SK-N-SH (cell line): ENCODE measurements around the gene SLIT1. TPM values are rescaled to one million over a fixed set of nuclear protein-coding genes. Genes with fewer than 3 reads are reported as not detected.

Experiments
- CTCF ChIA-PET: fragments of 300-600, 350-600 bp; formaldehyde crosslinking; extraction: SDS; loops from one replicate; lab custom pipeline; 2021; lab: Yijun Ruan, JAX
- POLR2A ChIA-PET: fragments of 350-600 bp; sonication (Branson Sonifier 250); formaldehyde crosslinking; extraction: SDS; loops from one replicate; lab custom pipeline; 2020; ENCODE audit warnings: antibody characterized with exemption, inconsistent platforms; lab: Yijun Ruan, JAX
- DNase-seq: peaks from one replicate; pipeline ENCODE4 v3.0.0; 2012
- H2AFZ ChIP-seq: fragments of 200-600 bp; sonication (generic); 2 replicates; pipeline ENCODE4 v1.8.1; 2016; ENCODE audit warnings: antibody characterized with exemption, mild to moderate bottlenecking, low read depth
- H3F3A ChIP-seq: fragments of 200-600 bp; sonication (generic); replicated peaks from 2 replicates; pipeline ENCODE3; 2016; ENCODE audit warnings: antibody characterized with exemption, mild to moderate bottlenecking; ENCODE audit not compliant: insufficient read depth
- H3K27ac ChIP-seq, 2 experiments: fragments of 200-500 bp in 1 of 2; fragments of 200-600 bp in 1 of 2; sonication (Bioruptor generic) in 1 of 2; sonication (generic), shearing (Covaris generic) in 1 of 2; 2 replicates each; pipeline versions ENCODE4 v1.5.1 to v1.6.1; 2014 to 2016; ENCODE audit warnings: low read depth in 2 of 2, inconsistent platforms in 1 of 2, low read length in 1 of 2, mild to moderate bottlenecking in 1 of 2, mixed read lengths in 1 of 2
- H3K27me3 ChIP-seq: fragments of 200-600 bp; sonication (generic), shearing (Covaris generic); 2 replicates; pipeline ENCODE4 v1.6.1; 2016; ENCODE audit warnings: mixed run types; ENCODE audit not compliant: insufficient read depth
- H3K36me3 ChIP-seq, 2 experiments: fragments of 200-500 bp in 1 of 2; fragments of 200-600 bp in 1 of 2; sonication (Bioruptor generic) in 1 of 2; sonication (generic) in 1 of 2; replicated peaks in 1 of 2; 2 replicates each; pipeline versions ENCODE3 to v1.5.1; 2014 to 2016; ENCODE audit warnings: low read length in 1 of 2, mild to moderate bottlenecking in 1 of 2; ENCODE audit not compliant: insufficient read depth in 2 of 2, control insufficient read depth in 1 of 2
- H3K4me1 ChIP-seq, 2 experiments: fragments of 200-500 bp in 1 of 2; fragments of 200-600 bp in 1 of 2; sonication (Bioruptor generic) in 1 of 2; sonication (generic), shearing (Covaris generic) in 1 of 2; 2 replicates each; pipeline versions ENCODE4 v1.5.1 to v1.6.1; 2014 to 2016; ENCODE audit warnings: low read depth in 1 of 2, low read length in 1 of 2, mixed run types in 1 of 2; ENCODE audit not compliant: insufficient read depth in 2 of 2, control insufficient read depth in 1 of 2
- H3K4me2 ChIP-seq: fragments of 200-600 bp; sonication (generic), shearing (Covaris generic); 2 replicates; pipeline ENCODE4 v1.6.1; 2017; ENCODE audit warnings: mixed run types
- H3K4me3 ChIP-seq, 2 experiments: fragments of 200-500 bp in 1 of 2; fragments of 200-600 bp in 1 of 2; sonication (Bioruptor generic) in 1 of 2; sonication (generic), shearing (Covaris generic) in 1 of 2; 2 replicates each; pipeline versions ENCODE4 v1.5.1 to v1.8.1; 2014 to 2016; ENCODE audit warnings: low read depth in 2 of 2, inconsistent platforms in 1 of 2, low read length in 1 of 2, mild to moderate bottlenecking in 1 of 2, mixed read lengths in 1 of 2, moderate library complexity in 1 of 2
- H3K79me2 ChIP-seq: fragments of 200-600 bp; sonication (generic); 2 replicates; pipeline ENCODE4 v1.8.1; 2017; ENCODE audit warnings: mild to moderate bottlenecking; ENCODE audit not compliant: insufficient read depth
- H3K9ac ChIP-seq: fragments of 200-600 bp; sonication (generic); 2 replicates; pipeline ENCODE4 v1.6.1; 2017; ENCODE audit warnings: mixed run types
- H3K9me2 ChIP-seq: fragments of 200-600 bp; sonication (generic); 2 replicates; pipeline ENCODE4 v1.6.1; 2017; ENCODE audit warnings: mixed run types
- H3K9me3 ChIP-seq: fragments of 200-600 bp; sonication (generic); 2 replicates; pipeline ENCODE4 v1.6.1; 2017; ENCODE audit warnings: mixed run types, mild to moderate bottlenecking, moderate library complexity
- H4K20me1 ChIP-seq: fragments of 200-600 bp; sonication (generic); 2 replicates; pipeline ENCODE4 v1.6.1; 2017; ENCODE audit warnings: mild to moderate bottlenecking, mixed run types; ENCODE audit not compliant: insufficient read depth
- EZH2phosphoT487 ChIP-seq: fragments of 200-600 bp; sonication (generic); IDR thresholded peaks from 2 replicates; pipeline ENCODE4 v1.6.1; 2017; ENCODE audit warnings: low read depth, mixed run types, mild to moderate bottlenecking, antibody characterized with exemption, moderate library complexity, borderline replicate concordance
- FOSL2 ChIP-seq: IDR thresholded peaks from 2 replicates; pipeline ENCODE4 v1.4.0; 2012; ENCODE audit warnings: low read depth, mild to moderate bottlenecking, moderate library complexity, borderline replicate concordance
- GATA2 ChIP-seq: sonication (generic); formaldehyde crosslinking; IDR thresholded peaks from 2 replicates; pipeline ENCODE4 v1.5.0; 2020; ENCODE audit warnings: mild to moderate bottlenecking, missing genetic modification reagents
- MAX ChIP-seq: IDR thresholded peaks from 2 replicates; pipeline ENCODE4 v1.4.0; 2012; ENCODE audit warnings: low read depth
- RCOR1 ChIP-seq: fragments of 150-350 bp; IDR thresholded peaks from 2 replicates; pipeline ENCODE4 v1.6.1; 2017; ENCODE audit warnings: antibody characterized with exemption, low read length
- REST ChIP-seq: IDR thresholded peaks from 2 replicates; pipeline ENCODE4 v1.6.1; 2012; ENCODE audit warnings: mild to moderate bottlenecking, low read depth, low read length, moderate library complexity
- SIN3A ChIP-seq: IDR thresholded peaks from 2 replicates; pipeline ENCODE4 v1.6.1; 2012; ENCODE audit warnings: low read depth, mild to moderate bottlenecking, low read length, moderate library complexity, borderline replicate concordance
- SMC3 ChIP-seq: IDR thresholded peaks from 2 replicates; pipeline ENCODE4 v1.6.1; 2012; ENCODE audit warnings: low read depth, low read length, improper control_type of control experiment
- TCF12 ChIP-seq: IDR thresholded peaks from 2 replicates; pipeline ENCODE4 v1.4.0; 2012
- WGBS: methylation state at CpG from one replicate; pipeline ENCODE4 v1.1.6; 2017; ENCODE audit warnings: low lambda C conversion rate; 5-methylcytosine and 5-hydroxymethylcytosine counted together
- polyA plus RNA-seq, 3 experiments: library from polyadenylated mRNA; depleted of rRNA; stranded (reverse); fragments of >200 nt; gene quantifications; 2 replicates each; pipeline ENCODE4 v1.2.3, GENCODE V29; 2012
- TF ChIP-seq, protein P1 (sequence below): fragments of 150-350 bp; IDR thresholded peaks from 2 replicates; pipeline ENCODE4 v1.6.1; 2016; ENCODE audit warnings: mild to moderate bottlenecking, low read depth, low read length

Gene SLIT1
- polyA plus RNA-seq, 1 of the 3 experiments (the other 2 are of a cell fraction), result 0.05 TPM

DNA sequence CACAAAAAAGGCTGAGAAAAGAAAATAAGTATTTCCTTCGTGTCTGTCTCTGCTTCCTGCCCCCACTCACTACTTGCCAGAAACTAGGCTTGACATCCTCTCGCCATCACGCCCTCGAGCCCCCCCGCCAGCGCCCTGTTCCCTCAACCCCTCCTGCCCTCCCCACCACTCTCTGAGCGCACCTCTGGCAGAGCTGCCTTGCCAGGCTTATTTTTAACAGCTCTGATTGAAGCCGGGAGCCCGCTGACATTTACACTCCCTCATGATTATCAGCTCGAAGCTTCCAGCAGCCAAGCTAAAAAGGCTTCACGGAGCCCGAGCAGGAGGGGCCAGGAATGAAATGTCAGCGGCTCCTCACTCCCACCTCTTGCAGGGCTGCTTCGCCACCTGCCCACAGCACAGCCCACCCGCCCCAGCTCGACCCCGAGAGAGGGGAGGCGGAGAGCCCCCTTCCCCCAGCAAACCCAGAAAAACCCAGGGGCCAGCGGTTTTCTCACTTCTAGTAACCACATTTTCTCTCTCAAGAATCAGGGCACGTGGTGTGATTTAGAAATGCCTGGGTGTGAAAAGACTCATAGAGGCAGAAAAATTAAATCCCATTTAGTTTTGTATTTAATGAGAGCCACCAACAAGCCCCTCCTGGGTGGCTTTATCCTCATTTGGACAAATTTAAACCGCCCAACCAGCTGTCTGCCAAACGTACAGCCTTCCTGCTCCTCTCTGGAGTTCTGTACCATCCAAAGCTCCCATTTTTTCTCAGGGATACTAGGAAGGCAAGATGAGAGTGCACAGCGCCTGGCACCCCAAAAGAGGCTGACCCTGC lies 89.3 kb downstream of the SLIT1 start:
- no peaks in the 10 kb centered on the region for H3K9me3 ChIP-seq
- no peaks in the 10 kb centered on the region for H3F3A ChIP-seq
- WGBS, result 27% methylated on average over 20 of the region's 23 CpGs
- peak overlapping the region in 1 of 2 experiments; percentile 28; a peak in 2 of 4 replicates for H3K27ac ChIP-seq
- H3K9me2 ChIP-seq, result no peaks in the 10 kb centered on the region
- no peak overlapping the region for H3K4me2 ChIP-seq
- ChIA-PET CTCF (interaction anchor here (0.8 to 7.8 kb wide), 11 partner anchors 8 to 138 kb away, joined by 3 to 50 read pairs (median 4); no protein-coding TSS in a partner anchor), POLR2A (no interaction called here)
- H3K36me3 ChIP-seq, result no peaks in the 10 kb centered on the region
- H3K27me3 ChIP-seq, result peaks cover 39% of the 10 kb centered on the region; the same call in 1 of the 2 replicates
- H4K20me1 ChIP-seq, result no peaks in the 10 kb centered on the region
- no peak overlapping the region for H3K4me3 ChIP-seq
- peaks cover 0 to 29% of the 10 kb centered on the region in 2 experiments; a peak in 1 of 4 replicates for H3K4me1 ChIP-seq
- no peaks in the 10 kb centered on the region for H3K79me2 ChIP-seq
- TF ChIP-seq FOSL2, result no peak
- peak; percentile 73 for DNase-seq
- no peak overlapping the region for H3K9ac ChIP-seq
- H2AFZ ChIP-seq, result no peak overlapping the region

DNA sequence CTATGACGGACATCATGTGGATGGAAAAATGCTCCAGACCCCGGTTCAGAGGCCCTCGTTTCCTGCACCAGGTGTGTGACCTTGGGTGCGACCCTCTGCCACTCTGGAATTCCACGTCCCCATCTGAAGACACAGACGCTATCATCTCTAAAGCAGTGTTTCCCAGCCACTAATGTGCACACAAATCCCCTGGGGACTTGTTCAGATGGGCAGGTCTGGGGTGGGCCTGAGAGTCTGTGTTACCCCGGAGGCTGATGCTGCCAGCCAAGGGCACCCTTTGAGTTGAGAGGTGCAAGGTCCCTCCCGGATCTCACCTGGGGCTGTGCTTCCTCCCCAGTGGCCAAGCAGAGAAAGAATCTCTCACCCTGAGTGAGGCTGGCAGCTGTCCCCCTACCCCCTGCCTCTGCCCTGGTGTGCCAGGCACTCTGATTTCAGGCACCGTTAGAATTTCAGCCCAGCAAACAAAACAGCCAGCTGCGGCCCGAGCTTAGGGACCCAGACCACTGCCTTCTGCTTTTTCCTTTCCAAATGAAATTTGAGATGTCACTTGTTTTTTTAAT lies 90.0 kb downstream of the SLIT1 start:
- peak; percentile 68 for DNase-seq

DNA sequence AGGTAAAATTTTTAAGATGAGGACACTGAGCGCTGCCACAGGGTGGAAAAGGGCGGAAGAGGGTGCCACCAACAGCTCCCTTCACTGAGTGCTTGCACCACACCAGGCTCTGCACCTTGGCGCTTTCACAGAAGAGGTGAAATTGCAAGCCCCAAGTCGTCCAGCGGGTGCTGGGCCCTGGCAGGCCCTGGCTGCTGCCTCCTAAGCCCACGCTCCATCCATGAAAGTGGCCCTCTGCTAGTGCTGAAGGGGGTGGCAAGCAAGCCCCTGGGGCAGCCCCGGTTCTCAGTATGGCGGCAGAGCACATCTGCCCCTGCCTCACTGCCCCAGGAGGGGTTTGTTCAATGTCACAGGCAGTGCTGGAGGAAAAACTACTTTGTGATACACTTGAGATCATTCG lies 95.1 kb downstream of the SLIT1 start:
- H3F3A ChIP-seq, result no peaks in the 10 kb centered on the region
- H3K79me2 ChIP-seq, result no peaks in the 10 kb centered on the region
- H2AFZ ChIP-seq, result no peak overlapping the region
- no peaks in the 10 kb centered on the region for H4K20me1 ChIP-seq
- peaks cover 0 to 5% of the 10 kb centered on the region in 2 experiments; a peak in 1 of 4 replicates for H3K4me1 ChIP-seq
- H3K9ac ChIP-seq, result no peak overlapping the region
- no peaks in the 10 kb centered on the region for H3K36me3 ChIP-seq
- peaks cover 48% of the 10 kb centered on the region for H3K27me3 ChIP-seq
- H3K4me2 ChIP-seq, result no peak overlapping the region
- 22% methylated on average over 5 of the region's 9 CpGs for WGBS
- CTCF ChIA-PET, result interaction anchor here (1.1 to 2.8 kb wide), 6 partner anchors 12 to 120 kb away, joined by 3 to 12 read pairs (median 8); no protein-coding TSS in a partner anchor
- H3K27ac ChIP-seq, result no peak overlapping the region
- H3K9me3 ChIP-seq, result no peaks in the 10 kb centered on the region
- no peak for DNase-seq
- no peaks in the 10 kb centered on the region for H3K9me2 ChIP-seq
- POLR2A ChIA-PET, result no interaction called here
- no peak overlapping the region for H3K4me3 ChIP-seq
- TF ChIP-seq MAX, result no peak
- TF ChIP-seq, protein P1, sequence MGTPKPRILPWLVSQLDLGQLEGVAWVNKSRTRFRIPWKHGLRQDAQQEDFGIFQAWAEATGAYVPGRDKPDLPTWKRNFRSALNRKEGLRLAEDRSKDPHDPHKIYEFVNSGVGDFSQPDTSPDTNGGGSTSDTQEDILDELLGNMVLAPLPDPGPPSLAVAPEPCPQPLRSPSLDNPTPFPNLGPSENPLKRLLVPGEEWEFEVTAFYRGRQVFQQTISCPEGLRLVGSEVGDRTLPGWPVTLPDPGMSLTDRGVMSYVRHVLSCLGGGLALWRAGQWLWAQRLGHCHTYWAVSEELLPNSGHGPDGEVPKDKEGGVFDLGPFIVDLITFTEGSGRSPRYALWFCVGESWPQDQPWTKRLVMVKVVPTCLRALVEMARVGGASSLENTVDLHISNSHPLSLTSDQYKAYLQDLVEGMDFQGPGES, result no peak
- no peak for TF ChIP-seq RCOR1
- no peak for TF ChIP-seq TCF12
- no peak for TF ChIP-seq SIN3A
- no peak for TF ChIP-seq FOSL2
- TF ChIP-seq REST, result no peak
- TF ChIP-seq SMC3, result no peak
- no peak for TF ChIP-seq EZH2phosphoT487

More for the DNA sequence above, 90.0 kb downstream of the SLIT1 start:
- Histone ChIP-seq H3K4me1 (peaks cover 0 to 27% of the 10 kb centered on the region in 2 experiments; a peak in 1 of 4 replicates), H3K27ac (peak overlapping the region in 1 of 2 experiments; percentile 20; a peak in 2 of 4 replicates), H3F3A (no peaks in the 10 kb centered on the region), H3K79me2 (no peaks in the 10 kb centered on the region), H3K36me3 (no peaks in the 10 kb centered on the region), H2AFZ (no peak overlapping the region), H3K9ac (no peak overlapping the region), H3K4me2 (no peak overlapping the region), H4K20me1 (no peaks in the 10 kb centered on the region), H3K27me3 (peaks cover 42% of the 10 kb centered on the region; the same call in 1 of the 2 replicates), H3K9me2 (no peaks in the 10 kb centered on the region), H3K4me3 (no peak overlapping the region), H3K9me3 (no peaks in the 10 kb centered on the region)
- TF ChIP-seq, protein P1, result no peak
- TF ChIP-seq GATA2, result peak; percentile 25; the same call in 1 of the 2 replicates
- ChIA-PET POLR2A (interaction anchor here (1.0 kb wide), 1 partner anchor 23 kb away, joined by 6 read pairs; no protein-coding TSS in a partner anchor), CTCF (interaction anchor here (0.7 to 7.8 kb wide), 12 partner anchors 9 to 139 kb away, joined by 3 to 50 read pairs (median 4); no protein-coding TSS in a partner anchor)
- WGBS, result 35% methylated on average over 4 of the region's 11 CpGs
